Small intestine (tissue), 7 donors: ENCODE measurements around the gene SUFU. TPM values are rescaled to one million over a fixed set of nuclear protein-coding genes. Genes with fewer than 3 reads are reported as not detected.

Source experiments
- DNase-seq, 2 donors: peaks; one replicate each; pipeline versions ENCODE4 v3.0.0 to v3.0.0-alpha.2; 2013
- FAIRE-seq: peaks from 2 replicates; lab custom pipeline; 2012; peaks lifted over from hg19 to GRCh38; lab: Jason Lieb, UNC
- H3K27ac ChIP-seq, 3 donors: one replicate each; pipeline ENCODE4 v1.5.1; 2013; ENCODE audit warnings: low read length in 2 of 3, mild to moderate bottlenecking in 2 of 3, control low read depth in 1 of 3, inconsistent platforms in 1 of 3, low read depth in 1 of 3, moderate library complexity in 1 of 3
- H3K27me3 ChIP-seq, 3 donors: one replicate each; pipeline ENCODE4 v1.6.1; 2013; ENCODE audit warnings: low read length in 3 of 3, inconsistent platforms in 1 of 3; ENCODE audit not compliant: control insufficient read depth in 3 of 3, insufficient read depth in 3 of 3
- H3K36me3 ChIP-seq, 3 donors: one replicate each; pipeline ENCODE4 v1.6.1; 2013; ENCODE audit warnings: low read length in 3 of 3, inconsistent platforms in 1 of 3, low read depth in 1 of 3, mild to moderate bottlenecking in 1 of 3, moderate library complexity in 1 of 3; ENCODE audit not compliant: control insufficient read depth in 3 of 3, insufficient read depth in 2 of 3
- H3K4me1 ChIP-seq, 3 donors: one replicate each; pipeline ENCODE4 v1.6.1; 2013; ENCODE audit warnings: low read length in 2 of 3, inconsistent platforms in 1 of 3, low read depth in 1 of 3, mild to moderate bottlenecking in 1 of 3, moderate library complexity in 1 of 3; ENCODE audit not compliant: control insufficient read depth in 3 of 3, insufficient read depth in 2 of 3
- H3K4me3 ChIP-seq, 3 donors: one replicate each; pipeline ENCODE4 v1.5.1; 2013; ENCODE audit warnings: low read length in 3 of 3, control low read depth in 1 of 3, inconsistent platforms in 1 of 3, low read depth in 1 of 3, mild to moderate bottlenecking in 1 of 3, moderate library complexity in 1 of 3
- H3K9me3 ChIP-seq, 2 donors: one replicate each; pipeline ENCODE4 v1.6.1; 2013; ENCODE audit warnings: low read depth in 1 of 2, low read length in 1 of 2; ENCODE audit not compliant: control insufficient read depth in 2 of 2, insufficient read depth in 1 of 2
- WGBS, 3 donors: extraction: QIAGEN DNeasy Blood & Tissue Kit; methylation state at CpG; one replicate each; pipeline ENCODE4 v1.1.7; 2013; 5-methylcytosine and 5-hydroxymethylcytosine counted together
- polyA plus RNA-seq, 4 donors: library from polyadenylated mRNA; stranded (reverse) in 3 of 4; unstranded in 1 of 4; fragments of 200-250 nt in 3 of 4; fragments of 120-200 nt in 1 of 4; gene quantifications; one replicate each; pipeline versions ENCODE4 v1.2.1 to v1.2.3, GENCODE V29; 2013
- donor health status: healthy with polysubstance abuse.
- donor health status: control.
- donor health status: control.
- donor health status: Bipolar disorder and iron deficiency.
- donor health status: healthy.

SUFU gene
- polyA plus RNA-seq, 4 donors, result 2.2 to 15.0 (median 4.0) TPM

DNA sequence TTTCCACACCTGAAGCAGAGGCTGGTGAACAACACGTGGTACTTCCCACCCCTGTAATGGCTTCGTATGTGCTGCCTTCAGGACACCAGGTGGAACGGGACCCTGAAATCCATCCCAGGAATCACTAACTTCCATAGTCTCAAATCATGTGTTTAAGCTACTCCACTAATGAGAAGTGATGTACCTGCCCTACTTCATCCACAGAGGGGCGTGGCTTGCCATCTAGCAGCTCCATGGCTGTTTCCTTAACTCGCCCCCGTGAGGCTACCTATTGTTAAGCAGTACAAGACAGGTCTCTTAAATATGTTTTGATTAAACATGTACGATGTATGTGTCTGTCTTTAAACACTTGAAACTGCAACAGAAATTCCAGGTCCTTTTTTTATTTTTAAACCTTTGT lies 178.6 kb downstream of the SUFU start:
- Histone ChIP-seq H3K9me3 (peaks cover 0 to 2% of the 10 kb centered on the region in 2 donors), H3K27ac (no peak overlapping the region), H3K4me3 (no peak overlapping the region), H3K4me1 (peaks cover 0 to 6% (median 0%) of the 10 kb centered on the region in 3 donors), H3K36me3 (peaks cover 0 to 16% (median 0%) of the 10 kb centered on the region in 3 donors), H3K27me3 (no peaks in the 10 kb centered on the region)
- DNase-seq, result no peak
- WGBS, 3 donors, result 69 to 86% (median 85%) methylated on average over 7 of the region's 7 CpGs
- no peak for FAIRE-seq

DNA sequence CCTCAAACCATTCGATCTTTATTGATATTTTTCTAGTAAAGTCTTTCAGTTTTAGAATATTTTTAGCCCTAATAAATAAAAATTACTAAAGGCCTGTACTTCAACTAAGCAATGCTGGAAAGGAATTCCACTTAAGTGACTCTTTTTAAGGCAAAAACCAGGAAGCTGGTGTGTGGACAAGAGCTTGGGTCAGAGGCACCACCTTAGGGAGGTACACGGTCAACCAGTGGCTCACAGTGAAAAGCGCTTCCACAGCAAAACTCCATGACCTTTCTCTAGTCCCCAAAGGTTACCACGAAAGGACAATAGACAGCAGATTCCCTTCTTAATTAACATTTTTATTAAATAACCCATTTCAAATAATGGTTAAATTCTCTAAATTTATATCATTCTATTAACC lies 179.2 kb downstream of the SUFU start:
- Histone ChIP-seq H3K36me3 (peaks cover 0 to 16% (median 0%) of the 10 kb centered on the region in 3 donors), H3K27ac (no peak overlapping the region), H3K4me3 (no peak overlapping the region), H3K27me3 (no peaks in the 10 kb centered on the region), H3K4me1 (peaks cover 0 to 6% (median 0%) of the 10 kb centered on the region in 3 donors), H3K9me3 (peaks cover 0 to 2% of the 10 kb centered on the region in 2 donors)
- WGBS, 3 donors, result 90 to 95% (median 92%) methylated on average over 4 of the region's 4 CpGs
- FAIRE-seq (no peak), DNase-seq (no peak)

Other genes starting within 250 kb of the SUFU start
- 10 to 100 TPM; 13.5 to 22.3 (median 15.6) TPM for gene NFKB2, start 108.3 kb upstream of the SUFU start, polyA plus RNA-seq
- gene PSD, start 85.2 kb upstream of the SUFU start, polyA plus RNA-seq, result 10 to 100 TPM in 1 of 4 donors, 1 to 10 TPM in 3; 1.1 to 30.6 (median 2.9) TPM
- 10 to 100 TPM; 24.8 to 47.0 (median 34.6) TPM for gene FBXL15, start 83.1 kb upstream of the SUFU start, polyA plus RNA-seq
- gene CUEDC2, start 71.4 kb upstream of the SUFU start, polyA plus RNA-seq, result 10 to 100 TPM; 23.3 to 43.8 (median 30.0) TPM
- gene C10orf95, start 52.4 kb upstream of the SUFU start, polyA plus RNA-seq, result 1 to 10 TPM in 1 of 4 donors, under 1 TPM in 1, not detected in 2; 0.61 to 3.8 TPM
- gene ACTR1A, start 1.3 kb upstream of the SUFU start, polyA plus RNA-seq, result 10 to 100 TPM; 42.1 to 68.1 (median 67.2) TPM
- 10 to 100 TPM; 38.1 to 65.1 (median 44.7) TPM for gene TRIM8, start 140.5 kb downstream of the SUFU start, polyA plus RNA-seq
- 1 to 10 TPM; 3.4 to 8.3 (median 5.6) TPM for gene ARL3, start 210.4 kb downstream of the SUFU start, polyA plus RNA-seq
- 10 to 100 TPM in 2 of 4 donors, 1 to 10 TPM in 2; 2.0 to 31.2 (median 10.9) TPM for gene SFXN2, start 210.7 kb downstream of the SUFU start, polyA plus RNA-seq
- gene WBP1L, start 240.0 kb downstream of the SUFU start, polyA plus RNA-seq, result 10 to 100 TPM; 15.2 to 38.8 (median 23.3) TPM